Stimulated activated CD4-positive, alpha-beta T cell treated with anti-CD3 and anti-CD28 coated beads, Interleukin-2, amount 100 ng/mL, for 24 hours (primary cell): Measurements from ENCODE around the gene DCAF4.
"Not testable (repeated sequence)": the region's sequence is repeated elsewhere in the genome, so short reads cannot be mapped to it uniquely, and the experiment has no call there.

ENCODE experiments used
- DNase-seq, 2 donors: peaks; one replicate each; pipeline ENCODE4 v3.0.0-alpha.2; 2020

DCAF4 gene

DNA sequence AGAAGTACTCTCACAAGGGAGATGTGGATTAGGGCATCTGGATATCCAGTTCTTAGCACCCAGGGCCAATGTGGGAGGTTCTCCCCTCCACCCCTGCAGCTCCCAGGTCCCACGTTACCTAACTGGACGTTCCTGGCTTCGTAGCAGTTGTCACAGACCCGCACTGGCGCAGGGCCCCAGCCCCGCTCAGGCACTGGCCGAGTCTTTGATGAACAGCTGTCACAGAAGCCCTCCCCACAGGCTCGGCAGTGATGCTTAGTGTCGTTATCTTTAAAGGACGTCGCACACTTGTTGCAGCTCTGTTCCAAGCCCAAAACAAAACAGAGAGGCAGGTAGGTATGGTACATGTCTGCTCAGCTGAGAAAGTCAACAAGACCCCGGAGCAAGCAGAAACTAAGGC is 48.4 kb downstream of the DCAF4 start:
- DNase-seq = no peak

GRCh38 chr14:72975770-72976169 is 49.5 kb downstream of the DCAF4 start:
- DNase-seq = no peak

- DNase-seq = no peak
Observed at GRCh38 chr14:72978856-72979255, 52.6 kb downstream of the DCAF4 start.

GRCh38 chr14:72980863-72981262 is 54.6 kb downstream of the DCAF4 start:
- no peak for DNase-seq

DNA sequence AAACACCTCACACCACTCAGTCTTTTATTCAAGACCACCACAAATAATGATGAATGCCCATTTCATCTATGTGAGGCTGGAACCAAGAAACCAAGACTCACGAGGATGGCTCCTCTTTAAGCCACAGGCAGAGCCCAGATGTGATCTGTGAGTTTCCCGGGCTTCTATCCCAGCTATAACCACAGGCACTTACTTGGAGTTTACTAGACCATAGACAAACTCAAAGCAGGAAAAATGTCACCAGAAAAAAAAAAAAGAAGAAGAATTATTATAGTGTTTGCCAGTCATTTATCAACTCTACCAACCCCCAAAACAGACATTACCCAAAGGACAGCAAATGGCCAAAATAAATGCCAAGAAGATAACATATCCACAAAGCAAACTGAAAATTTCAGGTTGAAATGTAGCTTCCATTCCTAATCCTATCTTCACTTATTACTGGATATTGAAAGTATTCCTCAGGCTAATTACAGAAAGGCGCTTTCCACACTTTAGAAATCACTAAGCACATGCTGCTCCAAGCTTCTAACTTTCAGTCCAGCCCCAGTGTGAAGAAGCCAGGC is 56.0 kb downstream of the DCAF4 start:
- no peak for DNase-seq

DNA sequence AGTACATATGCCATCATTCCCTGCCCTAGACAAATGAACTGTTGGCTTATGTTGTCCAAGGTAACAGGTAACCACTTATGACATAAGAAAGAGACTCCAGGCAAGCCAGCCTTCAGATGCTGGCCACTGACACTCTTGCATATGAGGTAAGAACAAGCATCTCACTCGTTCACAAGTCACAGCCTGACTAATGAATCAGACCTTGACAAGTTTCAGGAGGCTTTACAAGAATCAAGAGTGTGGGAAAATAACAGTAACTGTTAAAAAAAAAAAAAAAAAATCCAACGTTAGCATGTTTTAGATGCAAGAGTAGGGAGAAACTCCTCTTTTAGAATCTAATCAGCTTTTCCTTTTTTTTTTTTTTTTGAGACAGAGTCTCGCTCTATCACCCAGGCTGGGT is 60.0 kb downstream of the DCAF4 start:
- DNase-seq = no peak

GRCh38 chr14:72986857-72987256 is 60.6 kb downstream of the DCAF4 start:
- DNase-seq = no peak

- DNase-seq = no peak
Observed at GRCh38 chr14:72990171-72990570, 63.9 kb downstream of the DCAF4 start.

DNA sequence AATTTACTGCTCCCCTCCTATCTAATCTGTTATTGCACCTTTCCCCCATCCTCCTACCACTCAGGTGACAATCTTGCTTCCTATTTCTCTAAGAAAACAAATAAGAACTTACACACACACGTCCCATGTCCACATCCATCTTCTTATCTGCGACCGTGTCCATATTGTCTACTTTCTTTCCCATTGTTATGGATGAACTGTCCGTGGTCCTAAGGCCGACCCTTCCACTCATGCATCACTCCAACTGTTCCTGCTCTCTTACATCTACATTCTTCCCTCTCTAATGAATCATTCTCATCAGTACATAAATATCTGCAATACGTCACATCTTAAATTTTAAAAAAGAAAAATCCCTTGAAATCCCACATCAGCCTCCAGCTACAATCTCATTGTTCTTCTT is 70.7 kb downstream of the DCAF4 start:
- DNase-seq = no peak

- no peak for DNase-seq
Observed at GRCh38 chr14:72998252-72998903, 72.1 kb downstream of the DCAF4 start.

- no peak for DNase-seq
Observed at GRCh38 chr14:72999316-72999715, 73.1 kb downstream of the DCAF4 start.

DNA sequence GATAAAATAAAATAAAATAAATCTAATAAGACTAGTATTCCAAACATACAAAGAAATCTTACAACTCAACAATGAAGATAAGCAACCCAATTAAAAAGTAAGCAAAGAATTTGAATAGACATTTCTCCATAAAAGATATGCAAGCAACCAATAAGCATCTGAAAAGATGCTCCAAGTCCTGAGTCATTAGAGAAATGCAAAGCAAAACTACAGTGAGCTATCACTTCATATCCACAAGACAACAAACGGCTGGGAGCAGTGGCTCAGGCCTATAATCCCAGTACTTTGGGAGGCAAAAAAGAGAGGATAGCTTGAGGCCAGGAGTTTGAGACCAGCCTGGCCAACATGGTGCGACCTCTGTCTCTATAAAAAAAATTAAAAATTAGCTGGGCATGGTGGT is 73.8 kb downstream of the DCAF4 start:
- no peak for DNase-seq

DNA sequence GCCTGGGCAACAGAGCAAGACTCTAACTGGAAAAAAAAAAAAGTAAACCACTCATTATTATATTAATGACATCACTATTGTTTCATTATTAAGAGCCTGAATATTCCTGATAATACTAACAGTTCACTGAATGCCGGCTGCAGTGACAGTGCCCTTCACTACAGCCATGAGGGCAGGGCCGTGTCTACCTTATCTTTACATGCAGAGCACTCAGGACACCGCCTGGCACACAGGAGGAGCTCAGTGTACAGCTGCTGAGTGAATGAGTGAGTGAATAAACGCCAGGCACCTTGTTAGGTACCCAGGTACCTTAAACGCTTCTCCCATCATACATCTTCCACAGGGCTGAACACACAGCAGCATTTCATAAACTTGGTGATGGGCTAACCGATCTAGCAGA is 77.4 kb downstream of the DCAF4 start:
- no peak for DNase-seq

GRCh38 chr14:73004641-73005040 is 78.4 kb downstream of the DCAF4 start:
- DNase-seq = not testable (repeated sequence)

- no peak for DNase-seq
Observed at GRCh38 chr14:73007835-73008234, 81.6 kb downstream of the DCAF4 start.

- DNase-seq = no peak
Observed at GRCh38 chr14:73008501-73008900, 82.2 kb downstream of the DCAF4 start.
